HepG2 (cell line): Measurements from ENCODE around the gene SEC24B. TPM values are rescaled to one million over a fixed set of nuclear protein-coding genes. Genes with fewer than 3 reads are reported as not detected.

ENCODE experiments used
- ATAC-seq: fragments of 200-7000 bp; cut with Tn5 transposase; 3 replicates; pipeline ENCODE4 v1.9.1; 2020; ENCODE audit warnings: mild to moderate bottlenecking, moderate library complexity
- BruUV-seq: library from RNA; stranded (reverse); fragments of 400-500 nt; replicated peaks from 2 replicates; lab custom pipeline; 2021; lab: Mats Ljungman, UMichigan
- CTCF ChIA-PET: fragments of 300-600 bp; formaldehyde crosslinking; extraction: SDS; loops from one replicate; lab custom pipeline; 2021; ENCODE audit warnings: low total read pairs, inconsistent platforms, low intra/inter-chr PET ratio; lab: Yijun Ruan, JAX
- POLR2A ChIA-PET: fragments of 350-600 bp; sonication (Branson Sonifier 250); formaldehyde crosslinking; loops from one replicate; lab custom pipeline; 2020; ENCODE audit warnings: antibody characterized with exemption, inconsistent platforms; lab: Yijun Ruan, JAX
- DNase-seq: peaks from one replicate; pipeline ENCODE4 v3.0.0-alpha.2; 2015; ENCODE audit warnings: low spot score
- FAIRE-seq: peaks from 3 replicates; lab custom pipeline; 2011; peaks lifted over from hg19 to GRCh38; lab: Jason Lieb, UNC
- H2AFZ ChIP-seq: one replicate; pipeline ENCODE4 v1.6.1; 2011; ENCODE audit warnings: low read length, inconsistent platforms
- H3K27ac ChIP-seq: fragments of 300-600 bp; 3 replicates; pipeline ENCODE4 v1.8.0; 2011; ENCODE audit warnings: mixed run types, mild to moderate bottlenecking, mixed read lengths, low read length, inconsistent platforms; ENCODE audit not compliant: insufficient read depth; ENCODE audit errors: extremely low read length
- H3K27me3 ChIP-seq, 2 experiments: fragments of 200-600 bp in 1 of 2; 2 replicates in 1 of 2; 3 replicates in 1 of 2; pipeline versions ENCODE4 v1.6.0 to v1.8.0; 2011; ENCODE audit warnings: low read length in 2 of 2, mild to moderate bottlenecking in 2 of 2, moderate library complexity in 2 of 2, inconsistent platforms in 1 of 2; ENCODE audit not compliant: insufficient read depth in 2 of 2, control insufficient read depth in 1 of 2
- H3K36me3 ChIP-seq, 2 experiments: fragments of 200-600 bp in 1 of 2; replicated peaks in 1 of 2; 2 replicates in 1 of 2; 3 replicates in 1 of 2; pipeline versions ENCODE4 v1.5.1 to v1.8.0; 2011; ENCODE audit warnings: low read length in 2 of 2, inconsistent platforms in 1 of 2; ENCODE audit not compliant: insufficient read depth in 2 of 2, control insufficient read depth in 1 of 2
- H3K4me1 ChIP-seq: 2 replicates; pipeline ENCODE4 v1.5.1; 2012; ENCODE audit warnings: low read length, inconsistent platforms; ENCODE audit not compliant: insufficient read depth
- H3K4me2 ChIP-seq: 2 replicates; pipeline ENCODE4 v1.6.0; 2011; ENCODE audit warnings: low read depth, low read length, inconsistent platforms
- H3K4me3 ChIP-seq, 3 experiments: fragments of 200-600 bp in 1 of 3; sonication (generic), shearing (Covaris generic) in 1 of 3; replicated peaks in 1 of 3; 2 replicates each; pipeline ENCODE4 v1.5.1; 2011 to 2016; ENCODE audit warnings: low read length in 3 of 3, inconsistent platforms in 2 of 3, low read depth in 2 of 3, mild to moderate bottlenecking in 2 of 3, control low read depth in 1 of 3, mixed read lengths in 1 of 3; ENCODE audit not compliant: insufficient read depth in 1 of 3
- H3K79me2 ChIP-seq: one replicate; pipeline ENCODE4 v1.6.1; 2011; ENCODE audit warnings: low read length, inconsistent platforms; ENCODE audit not compliant: insufficient read depth
- H3K9ac ChIP-seq: 2 replicates; pipeline ENCODE4 v1.6.0; 2011; ENCODE audit warnings: mild to moderate bottlenecking, low read depth, low read length, inconsistent platforms; ENCODE audit not compliant: insufficient read depth
- H3K9me3 ChIP-seq: 2 replicates; pipeline ENCODE4 v1.5.1; 2012; ENCODE audit warnings: mild to moderate bottlenecking, low read length
- H4K20me1 ChIP-seq: 2 replicates; pipeline ENCODE4 v1.6.0; 2011; ENCODE audit warnings: inconsistent platforms, mild to moderate bottlenecking, low read length, moderate library complexity; ENCODE audit not compliant: insufficient read depth
- CAMTA2 ChIP-seq: sonication (generic); formaldehyde crosslinking; IDR thresholded peaks from 2 replicates; pipeline ENCODE4 v1.4.0; 2020; ENCODE audit warnings: mild to moderate bottlenecking, missing genetic modification reagents, borderline replicate concordance
- MATR3 ChIP-seq: sonication (generic); formaldehyde crosslinking; IDR thresholded peaks from 2 replicates; pipeline ENCODE4 v1.4.0; 2020; ENCODE audit warnings: missing genetic modification reagents
- TFAP4 ChIP-seq: sonication (generic); IDR thresholded peaks from 2 replicates; pipeline ENCODE4 v1.6.1; 2016; ENCODE audit warnings: low read depth, borderline replicate concordance
- ZNF766 ChIP-seq: sonication (generic); formaldehyde crosslinking; IDR thresholded peaks from 2 replicates; pipeline ENCODE4 v1.5.0; 2020; ENCODE audit warnings: missing genetic modification reagents, borderline replicate concordance
- WGBS: methylation state at CpG from one replicate; pipeline ENCODE4 v1.1.6; 2017; ENCODE audit warnings: low lambda C conversion rate; 5-methylcytosine and 5-hydroxymethylcytosine counted together
- in situ Hi-C: cut with HindIII; loops from 2 replicates; pipeline ENCODE4 v1.10.0; 2017; ENCODE audit warnings: low pct_unique_long_range_greater_than_20kb; ENCODE audit not compliant: extremely low pct_ligation_motif_present
- intact Hi-C: fragments of 100-400 bp; cut with micrococcal nuclease; formaldehyde crosslinking; loops from one replicate; pipeline ENCODE4 v1.10.0; 2022; ENCODE audit not compliant: unreplicated experiment
- polyA plus RNA-seq, 8 experiments: library from polyadenylated mRNA; depleted of rRNA in 3 of 8; stranded (reverse) in 7 of 8; unstranded in 1 of 8; fragments of >200 nt; fragmentation: Illumina TruSeq in 4 of 8; extraction: Trizol in 4 of 8; gene quantifications; 2 replicates each; pipeline versions ENCODE4 v1.2.1 to v1.2.3, GENCODE V29; 2011 to 2016; ENCODE audit warnings: low read depth in 4 of 8, missing spikeins in 1 of 8, mixed read lengths in 1 of 8; ENCODE audit not compliant: insufficient read depth in 1 of 8
- total RNA-seq, 5 experiments: library from RNA; depleted of rRNA; stranded (reverse); fragments of >200 nt; fragmentation: Illumina TruSeq; extraction: Trizol; gene quantifications; 2 replicates each; pipeline ENCODE4 v1.2.3, GENCODE V29; 2016; ENCODE audit warnings: low read depth in 1 of 5
- TF ChIP-seq, protein P1 (sequence below): sonication (generic); formaldehyde crosslinking; IDR thresholded peaks from 2 replicates; pipeline ENCODE4 v1.8.1; 2023; ENCODE audit warnings: missing genetic modification reagents, mild to moderate bottlenecking, borderline replicate concordance
- TF ChIP-seq, protein P2 (sequence below): sonication (generic); formaldehyde crosslinking; IDR thresholded peaks from 2 replicates; pipeline ENCODE4 v1.4.0; 2020; ENCODE audit warnings: mild to moderate bottlenecking, missing genetic modification reagents

The SEC24B gene
- total and polyA plus RNA-seq, 2 of the 13 experiments (the other 11 are each of a cell fraction or from before 2014, with no cell fraction given) = 14.6 to 39.0 TPM

DNA sequence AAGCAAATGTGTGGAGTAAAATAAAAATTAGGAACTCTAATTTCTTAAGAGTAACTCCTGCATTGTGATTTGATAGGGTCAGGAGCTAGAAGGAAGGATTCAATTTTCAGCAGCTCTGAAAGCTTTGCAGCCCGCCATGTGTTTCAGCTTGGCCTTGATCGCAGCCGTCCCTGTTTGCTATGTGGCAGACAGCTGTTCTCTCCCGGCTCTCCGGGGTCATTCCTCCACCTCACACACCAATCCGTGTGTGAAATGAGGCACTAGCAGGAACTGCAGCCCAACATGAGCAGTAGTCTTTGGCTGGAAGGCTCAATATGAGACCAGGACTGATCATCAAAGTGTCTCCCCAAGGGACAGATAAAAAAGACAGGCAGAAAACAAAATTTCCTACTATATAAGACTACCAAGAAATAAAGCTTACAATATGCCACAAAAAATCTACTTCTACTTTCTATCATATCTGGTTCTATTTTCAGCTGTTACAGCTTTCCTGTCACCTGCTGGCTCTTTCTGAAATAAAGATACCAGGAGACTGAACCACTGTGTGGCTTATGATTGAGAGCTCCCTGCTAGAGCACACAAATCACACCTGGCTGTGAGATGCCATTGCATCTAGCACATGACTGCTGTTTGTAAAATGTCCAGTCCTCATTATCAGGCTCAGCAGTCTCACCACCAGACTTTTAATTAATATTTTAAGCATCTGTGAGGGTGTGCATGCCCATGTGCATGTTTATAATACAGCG, 44.1 kb upstream of the SEC24B start:
- intact Hi-C loops = no loop called here
- FAIRE-seq = no peak
- H2AFZ ChIP-seq = no peak overlapping the region

GRCh38 chr4:109390115-109390768, 43.4 kb upstream of the SEC24B start:
- POLR2A ChIA-PET = no interaction called here
- CTCF ChIA-PET = no interaction called here
- no peak for FAIRE-seq
- no peak for DNase-seq
- TF ChIP-seq, protein P1, sequence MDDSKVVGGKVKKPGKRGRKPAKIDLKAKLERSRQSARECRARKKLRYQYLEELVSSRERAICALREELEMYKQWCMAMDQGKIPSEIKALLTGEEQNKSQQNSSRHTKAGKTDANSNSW (CRISPR knock-in tag) = no peak
- TF ChIP-seq, protein P2, sequence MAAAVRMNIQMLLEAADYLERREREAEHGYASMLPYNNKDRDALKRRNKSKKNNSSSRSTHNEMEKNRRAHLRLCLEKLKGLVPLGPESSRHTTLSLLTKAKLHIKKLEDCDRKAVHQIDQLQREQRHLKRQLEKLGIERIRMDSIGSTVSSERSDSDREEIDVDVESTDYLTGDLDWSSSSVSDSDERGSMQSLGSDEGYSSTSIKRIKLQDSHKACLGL (CRISPR knock-in tag) = no peak
- TF ChIP-seq ZNF766 (CRISPR knock-in tag) (no peak), CAMTA2 (CRISPR knock-in tag) (no peak)
- no peak for ATAC-seq
- Histone ChIP-seq H3K9ac (no peak overlapping the region), H3K9me3 (no peaks in the 10 kb centered on the region), H3K27ac (no peak overlapping the region), H3K4me2 (no peak overlapping the region), H3K4me1 (no peaks in the 10 kb centered on the region), H4K20me1 (no peaks in the 10 kb centered on the region), H3K36me3 (no peaks in the 10 kb centered on the region), H3K79me2 (no peaks in the 10 kb centered on the region), H2AFZ (no peak overlapping the region), H3K4me3 (no peak overlapping the region), H3K27me3 (0 out of 5 replicates have a peak, but pooled peaks cover 0 to 1% of the 10 kb centered on the region in 2 experiments)
- intact Hi-C loops = no loop called here
- in situ Hi-C loops = no loop called here
- no TSS peak for BruUV-seq

More for the DNA sequence above, 44.1 kb upstream of the SEC24B start:
- DNase-seq (peak; percentile 20), ATAC-seq (peak; percentile 98)
- WGBS = under 1% methylated on average over 7 of the region's 7 CpGs
- Histone ChIP-seq H3K9ac (no peak overlapping the region), H4K20me1 (no peaks in the 10 kb centered on the region), H3K36me3 (no peaks in the 10 kb centered on the region), H3K79me2 (no peaks in the 10 kb centered on the region), H3K4me2 (no peak overlapping the region), H3K9me3 (no peaks in the 10 kb centered on the region), H3K4me1 (no peaks in the 10 kb centered on the region), H3K4me3 (no peak overlapping the region), H3K27ac (no peak overlapping the region), H3K27me3 (0 out of 5 replicates have a peak, but pooled peaks cover 0 to 1% of the 10 kb centered on the region in 2 experiments)
- in situ Hi-C loops = no loop called here
- no TSS peak for BruUV-seq
- ChIA-PET POLR2A (no interaction called here), CTCF (no interaction called here)
- TF ChIP-seq TFAP4 (peak; percentile 71), MATR3 (CRISPR knock-in tag) (no peak)
